Endodermal cell (in vitro differentiated cells): ENCODE measurements around the gene ARAF. TPM values are rescaled to one million over a fixed set of nuclear protein-coding genes. Genes with fewer than 3 reads are reported as not detected.

Source experiments
- DNase-seq: peaks from one replicate; pipeline ENCODE4 v3.0.0-alpha.2; 2017
- H3K27ac ChIP-seq: 2 replicates; pipeline ENCODE4 v1.5.1; 2013; ENCODE audit warnings: mild to moderate bottlenecking, low read depth, low read length, moderate library complexity
- H3K27me3 ChIP-seq: 2 replicates; pipeline ENCODE4 v1.6.1; 2013; ENCODE audit warnings: mild to moderate bottlenecking, low read length, moderate library complexity; ENCODE audit not compliant: insufficient read depth, control insufficient read depth, poor library complexity, severe bottlenecking
- H3K36me3 ChIP-seq: 2 replicates; pipeline ENCODE4 v1.7.0; 2013; ENCODE audit warnings: mild to moderate bottlenecking, low read length, moderate library complexity; ENCODE audit not compliant: control insufficient read depth, insufficient read depth
- H3K4me1 ChIP-seq: one replicate; pipeline ENCODE4 v1.7.0; 2013; ENCODE audit warnings: low read length; ENCODE audit not compliant: control insufficient read depth, insufficient read depth
- H3K4me3 ChIP-seq: 2 replicates; pipeline ENCODE4 v1.5.1; 2013; ENCODE audit warnings: mild to moderate bottlenecking, low read length, moderate library complexity
- H3K9ac ChIP-seq: 2 replicates; pipeline ENCODE4 v1.6.1; 2013; ENCODE audit warnings: mild to moderate bottlenecking, low read length, moderate library complexity; ENCODE audit not compliant: poor library complexity, severe bottlenecking; ENCODE audit errors: extremely low read depth
- H3K9me3 ChIP-seq: 2 replicates; pipeline ENCODE4 v1.6.1; 2013; ENCODE audit warnings: mild to moderate bottlenecking, low read length, moderate library complexity; ENCODE audit not compliant: control insufficient read depth
- H3K27ac Mint-ChIP-seq: 2 replicates; pipeline ENCODE4 v1.8.0; 2020; ENCODE audit warnings: mixed read lengths
- H3K27me3 Mint-ChIP-seq: 2 replicates; pipeline ENCODE4 v1.8.0; 2021; ENCODE audit warnings: mild to moderate bottlenecking, mixed read lengths; ENCODE audit not compliant: insufficient read depth
- H3K36me3 Mint-ChIP-seq: 2 replicates; pipeline ENCODE4 v1.8.0; 2020; ENCODE audit warnings: low read depth, mixed read lengths
- H3K4me1 Mint-ChIP-seq: 2 replicates; pipeline ENCODE4 v1.8.0; 2020; ENCODE audit warnings: mixed read lengths
- H3K4me3 Mint-ChIP-seq: 2 replicates; pipeline ENCODE4 v1.8.0; 2020; ENCODE audit warnings: mild to moderate bottlenecking, moderate library complexity, mixed read lengths
- H3K9me3 Mint-ChIP-seq: 2 replicates; pipeline ENCODE4 v1.8.0; 2020; ENCODE audit warnings: mild to moderate bottlenecking, mixed read lengths
- WGBS, 2 experiments: methylation state at CpG; one replicate each; pipeline versions ENCODE4 v1.1.5 to v1.1.7; 2013; ENCODE audit warnings: missing lambda C conversion rate in 2 of 2, mixed read lengths in 1 of 2; ENCODE audit not compliant: insufficient coverage in 1 of 2, insufficient read length in 1 of 2; 5-methylcytosine and 5-hydroxymethylcytosine counted together
- total RNA-seq, 2 donors: library from RNA; stranded (reverse); fragmentation: NEBNext Ultra II Directional in 1 of 2; extraction: Animal tissue kit (Norgen Biotek cat#: 25700) in 1 of 2; gene quantifications; 2 replicates in 1 of 2; 3 replicates in 1 of 2; pipeline ENCODE4 v1.2.1, GENCODE V29; 2021
- TF ChIP-seq, protein P1 (sequence below): fragments of 200-600 bp; sonication (generic); conservative IDR thresholded peaks from 2 replicates; pipeline ENCODE4 v1.5.0; 2021; ENCODE audit warnings: antibody characterized with exemption, mild to moderate bottlenecking

ARAF gene
- total RNA-seq, 2 donors from 2014 or later = 47.7 to 48.7 TPM

- no peak overlapping the region for H3K4me3 Mint-ChIP-seq
Observed at GRCh38 chrX:47593522-47593921, 32.5 kb downstream of the ARAF start.

GRCh38 chrX:47595716-47596251 is 34.8 kb downstream of the ARAF start:
- H3K27me3 Mint-ChIP-seq = no peaks in the 10 kb centered on the region
- 100% methylated on average over 1 of the region's 1 CpG; no CpG with 5 or more reads in 1 of the 2 experiments for WGBS, 2 experiments
- TF ChIP-seq, protein P1, sequence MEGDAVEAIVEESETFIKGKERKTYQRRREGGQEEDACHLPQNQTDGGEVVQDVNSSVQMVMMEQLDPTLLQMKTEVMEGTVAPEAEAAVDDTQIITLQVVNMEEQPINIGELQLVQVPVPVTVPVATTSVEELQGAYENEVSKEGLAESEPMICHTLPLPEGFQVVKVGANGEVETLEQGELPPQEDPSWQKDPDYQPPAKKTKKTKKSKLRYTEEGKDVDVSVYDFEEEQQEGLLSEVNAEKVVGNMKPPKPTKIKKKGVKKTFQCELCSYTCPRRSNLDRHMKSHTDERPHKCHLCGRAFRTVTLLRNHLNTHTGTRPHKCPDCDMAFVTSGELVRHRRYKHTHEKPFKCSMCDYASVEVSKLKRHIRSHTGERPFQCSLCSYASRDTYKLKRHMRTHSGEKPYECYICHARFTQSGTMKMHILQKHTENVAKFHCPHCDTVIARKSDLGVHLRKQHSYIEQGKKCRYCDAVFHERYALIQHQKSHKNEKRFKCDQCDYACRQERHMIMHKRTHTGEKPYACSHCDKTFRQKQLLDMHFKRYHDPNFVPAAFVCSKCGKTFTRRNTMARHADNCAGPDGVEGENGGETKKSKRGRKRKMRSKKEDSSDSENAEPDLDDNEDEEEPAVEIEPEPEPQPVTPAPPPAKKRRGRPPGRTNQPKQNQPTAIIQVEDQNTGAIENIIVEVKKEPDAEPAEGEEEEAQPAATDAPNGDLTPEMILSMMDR = no peak
- peaks cover 54% of the 10 kb centered on the region for H3K9me3 Mint-ChIP-seq
- H3K36me3 Mint-ChIP-seq = peaks cover 1% of the 10 kb centered on the region
- no peaks in the 10 kb centered on the region for H3K36me3 ChIP-seq
- no peak overlapping the region for H3K9ac ChIP-seq
- no peak overlapping the region for H3K4me3 Mint-ChIP-seq
- H3K9me3 ChIP-seq = peaks cover 10% of the 10 kb centered on the region
- no peaks in the 10 kb centered on the region for H3K4me1 ChIP-seq
- H3K27ac Mint-ChIP-seq = no peak overlapping the region
- H3K27ac ChIP-seq = no peak overlapping the region
- no peaks in the 10 kb centered on the region for H3K27me3 ChIP-seq
- no peak for DNase-seq
- no peaks in the 10 kb centered on the region for H3K4me1 Mint-ChIP-seq
- no peak overlapping the region for H3K4me3 ChIP-seq

More at GRCh38 chrX:47593522-47593921, 32.5 kb downstream of the ARAF start:
- no peaks in the 10 kb centered on the region for H3K4me1 ChIP-seq
- H3K36me3 Mint-ChIP-seq = peaks cover 1% of the 10 kb centered on the region
- no peaks in the 10 kb centered on the region for H3K27me3 Mint-ChIP-seq
- TF ChIP-seq, protein P1 = no peak
- no peak overlapping the region for H3K27ac ChIP-seq
- WGBS, 2 experiments = 87% methylated on average over 3 of the region's 4 CpGs; no CpG with 5 or more reads in 1 of the 2 experiments
- no peak overlapping the region for H3K27ac Mint-ChIP-seq
- H3K27me3 ChIP-seq = no peaks in the 10 kb centered on the region
- peaks cover 53% of the 10 kb centered on the region for H3K9me3 Mint-ChIP-seq
- no peak for DNase-seq
- H3K36me3 ChIP-seq = no peaks in the 10 kb centered on the region
- H3K9ac ChIP-seq = no peak overlapping the region
- H3K4me1 Mint-ChIP-seq = no peaks in the 10 kb centered on the region
- H3K4me3 ChIP-seq = no peak overlapping the region
- H3K9me3 ChIP-seq = peaks cover 10% of the 10 kb centered on the region

DNA sequence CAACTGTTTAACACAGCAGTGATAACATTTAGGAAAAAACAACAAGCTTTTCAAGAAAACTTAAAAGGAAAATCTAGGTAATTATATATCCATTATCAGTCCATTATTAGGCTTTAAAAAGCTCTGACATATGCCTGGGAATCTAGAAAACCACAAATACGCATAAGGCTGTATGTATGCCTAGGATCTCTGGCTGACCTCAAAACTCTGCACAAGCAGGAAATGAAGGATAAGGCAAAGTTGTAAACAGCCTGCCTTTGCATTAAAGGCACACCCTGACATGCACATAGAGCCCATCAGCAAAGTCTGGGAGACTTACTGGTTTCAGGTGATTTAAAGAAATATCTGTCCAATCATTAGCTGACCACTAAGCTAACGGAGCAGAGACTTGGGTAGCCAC is 35.3 kb downstream of the ARAF start:
- 97 to 100% methylated on average over 1 to 2 of the region's 2 CpGs for WGBS, 2 experiments
- H3K27me3 Mint-ChIP-seq = no peaks in the 10 kb centered on the region
- TF ChIP-seq, protein P1 = no peak

More for the DNA sequence above, 35.3 kb downstream of the ARAF start:
- H3K9ac ChIP-seq = no peak overlapping the region
- H3K27ac Mint-ChIP-seq = no peak overlapping the region
- no peaks in the 10 kb centered on the region for H3K36me3 ChIP-seq
- H3K4me3 Mint-ChIP-seq = no peak overlapping the region
- peaks cover 10% of the 10 kb centered on the region for H3K9me3 ChIP-seq
- H3K4me1 Mint-ChIP-seq = no peaks in the 10 kb centered on the region
- peaks cover 1% of the 10 kb centered on the region for H3K36me3 Mint-ChIP-seq
- no peak overlapping the region for H3K4me3 ChIP-seq
- peaks cover 56% of the 10 kb centered on the region for H3K9me3 Mint-ChIP-seq
- H3K27ac ChIP-seq = no peak overlapping the region
- H3K27me3 ChIP-seq = no peaks in the 10 kb centered on the region
- DNase-seq = no peak
- no peaks in the 10 kb centered on the region for H3K4me1 ChIP-seq
